Measurements from ENCODE around the gene TMPRSS11D. TPM values are rescaled to one million over a fixed set of nuclear protein-coding genes. Genes with fewer than 3 reads are reported as not detected.
A peak's percentile ranks its signal among the peaks of the same experiment; 100 is the strongest.

The TMPRSS11D gene
- polyA plus RNA-seq, 3 donors, result 0.11 TPM; not detected in 2

DNA sequence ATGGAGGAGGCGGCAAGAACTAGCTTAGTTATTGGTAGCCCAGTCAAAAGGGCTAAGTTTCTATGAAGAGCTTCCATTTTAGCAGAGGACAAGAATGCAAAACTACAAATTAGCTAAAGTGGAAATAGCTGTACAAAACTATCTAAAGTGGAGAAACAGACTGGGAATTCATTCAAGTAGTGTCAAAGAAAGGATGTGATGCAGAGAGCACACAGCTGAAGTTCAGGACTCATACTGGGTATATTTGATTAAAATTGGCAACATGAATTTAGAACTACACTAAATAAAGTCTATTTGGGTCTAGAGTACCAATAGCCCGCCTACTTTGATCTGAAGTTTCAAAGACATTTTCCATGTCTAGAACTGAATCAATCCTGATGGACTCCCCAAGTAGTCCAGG lies 96.5 kb downstream of the TMPRSS11D start:
- no peak for DNase-seq (ENCODE audit: extremely low read depth in 1 of 11, low read depth in 9 of 11, low spot score in 4 of 11)

DNA sequence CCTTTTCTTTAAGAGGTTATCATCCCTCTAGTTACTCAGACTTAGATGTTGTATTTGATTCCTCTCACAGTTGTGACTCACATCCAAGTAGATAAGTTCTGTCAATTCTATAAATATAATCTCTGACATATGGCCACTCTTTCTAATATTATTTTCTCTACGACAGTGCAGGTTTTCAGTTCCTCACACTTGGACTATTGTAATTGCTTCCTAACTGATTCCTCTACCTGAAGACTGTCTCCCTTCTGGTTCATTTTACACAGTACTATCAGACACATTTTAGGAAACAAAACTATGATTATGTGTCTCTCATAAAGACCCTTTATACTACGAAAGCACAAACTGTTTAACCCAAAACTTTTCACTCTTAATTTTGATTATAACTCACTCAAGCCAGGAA lies 98.3 kb downstream of the TMPRSS11D start:
- no peak for DNase-seq (ENCODE audit: extremely low read depth in 1 of 11, low read depth in 9 of 11, low spot score in 4 of 11)

DNA sequence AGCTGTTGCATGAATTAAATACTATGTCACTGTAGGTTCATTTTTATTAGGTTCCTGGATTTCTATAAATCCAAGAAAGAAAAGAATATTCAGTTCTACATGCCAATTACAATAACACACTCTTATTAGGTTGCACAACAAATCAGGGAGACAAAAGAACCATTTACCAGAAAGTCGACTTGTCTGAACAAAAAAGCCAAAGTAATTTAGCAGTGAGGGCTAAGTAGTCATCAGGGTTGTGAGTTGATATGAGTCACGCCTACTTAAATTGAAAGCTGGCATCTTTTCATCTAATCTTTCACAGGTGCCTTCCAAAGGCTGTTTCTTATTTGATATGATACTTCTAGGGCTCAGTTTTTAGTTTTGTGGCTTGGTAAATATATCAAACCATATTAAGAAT lies 104.2 kb downstream of the TMPRSS11D start:
- DNase-seq (ENCODE audit: extremely low read depth in 1 of 11, low read depth in 9 of 11, low spot score in 4 of 11), result no peak

DNA sequence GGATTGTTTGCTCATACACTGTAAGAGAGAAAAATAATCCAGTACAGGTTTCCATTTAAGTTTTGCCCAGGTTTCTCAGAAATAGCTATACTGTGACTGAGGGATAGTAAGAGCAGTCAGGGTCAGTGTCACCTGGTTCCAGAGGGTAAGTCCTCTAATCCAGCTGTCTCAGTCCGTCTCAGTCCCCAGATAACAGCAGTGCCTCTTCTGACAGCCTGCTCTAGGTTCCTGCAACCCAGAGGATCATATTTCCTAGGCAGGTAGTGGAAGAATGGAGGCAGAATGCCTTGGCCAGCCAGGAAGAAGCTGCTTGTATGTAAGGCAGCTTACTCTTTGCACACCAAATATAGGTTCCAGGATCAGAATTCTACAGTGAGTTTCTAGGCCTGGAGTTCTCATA lies 107.1 kb downstream of the TMPRSS11D start:
- peak in 1 of 11 donors; percentile 1 for DNase-seq (ENCODE audit: extremely low read depth in 1 of 11, low read depth in 9 of 11, low spot score in 4 of 11)

Other genes with a start within 250 kb of the TMPRSS11D start
- 10 to 100 TPM; 53.6 to 64.1 (median 61.5) TPM for gene UBA6, start 182.8 kb downstream of the TMPRSS11D start, polyA plus RNA-seq (ENCODE audit: insufficient read length in 3 of 3)
- under 1 TPM; 0.49 to 0.75 (median 0.54) TPM for gene GNRHR, start 129.6 kb downstream of the TMPRSS11D start, polyA plus RNA-seq (ENCODE audit: insufficient read length in 3 of 3)
- gene TMPRSS11A, start 79.5 kb upstream of the TMPRSS11D start, polyA plus RNA-seq (ENCODE audit: insufficient read length in 3 of 3), result not detected
- gene TMPRSS11F, start 245.9 kb upstream of the TMPRSS11D start, polyA plus RNA-seq (ENCODE audit: insufficient read length in 3 of 3), result under 1 TPM in 1 of 3 donors, not detected in 2; 0.08 TPM